ENCODE data around the gene ENPP7. TPM values are rescaled to one million over a fixed set of nuclear protein-coding genes. Genes with fewer than 3 reads are reported as not detected.

The ENPP7 gene
- total RNA-seq, 1 donor from 2014 or later: not detected

- H3K27me3 ChIP-seq (ENCODE audit: control insufficient read depth, insufficient read depth, low read length): peaks cover 13% of the 10 kb centered on the region
- TF ChIP-seq CTCF (IDR thresholded peaks at IDR 0.05; ENCODE audit: insufficient read depth, low read length, poor library complexity, severe bottlenecking): no peak
- no peaks in the 10 kb centered on the region for H3K36me3 ChIP-seq (ENCODE audit: control insufficient read depth, insufficient read depth, low read length)
- no peak for DNase-seq (ENCODE audit: low read depth)
- no peak overlapping the region for H3K4me3 ChIP-seq (ENCODE audit: low read depth, low read length)
These were observed 51.2 kb downstream of the ENPP7 start for GRCh38 chr17:79781736-79782575.

DNA sequence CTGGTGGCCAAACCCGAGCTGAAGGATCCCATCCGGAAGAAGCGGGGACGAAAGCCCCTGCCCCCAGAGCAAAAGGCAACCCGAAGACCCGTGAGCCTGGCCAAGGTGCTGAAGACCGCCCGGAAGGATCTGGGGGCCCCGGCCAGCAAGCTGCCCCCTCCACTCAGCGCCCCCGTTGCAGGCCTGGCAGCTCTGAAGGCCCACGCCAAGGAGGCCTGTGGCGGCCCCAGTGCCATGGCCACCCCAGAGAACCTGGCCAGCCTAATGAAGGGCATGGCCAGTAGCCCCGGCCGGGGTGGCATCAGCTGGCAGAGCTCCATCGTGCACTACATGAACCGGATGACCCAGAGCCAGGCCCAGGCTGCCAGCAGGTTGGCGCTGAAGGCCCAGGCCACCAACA, 53.1 kb downstream of the ENPP7 start:
- DNase-seq (ENCODE audit: low read depth): no peak
- TF ChIP-seq CTCF (IDR thresholded peaks at IDR 0.05; ENCODE audit: insufficient read depth, low read length, poor library complexity, severe bottlenecking): no peak
- Histone ChIP-seq H3K36me3 (ENCODE audit: control insufficient read depth, insufficient read depth, low read length) (no peaks in the 10 kb centered on the region), H3K4me3 (ENCODE audit: low read depth, low read length) (no peak overlapping the region), H3K27me3 (ENCODE audit: control insufficient read depth, insufficient read depth, low read length) (peaks cover 15% of the 10 kb centered on the region)

DNA sequence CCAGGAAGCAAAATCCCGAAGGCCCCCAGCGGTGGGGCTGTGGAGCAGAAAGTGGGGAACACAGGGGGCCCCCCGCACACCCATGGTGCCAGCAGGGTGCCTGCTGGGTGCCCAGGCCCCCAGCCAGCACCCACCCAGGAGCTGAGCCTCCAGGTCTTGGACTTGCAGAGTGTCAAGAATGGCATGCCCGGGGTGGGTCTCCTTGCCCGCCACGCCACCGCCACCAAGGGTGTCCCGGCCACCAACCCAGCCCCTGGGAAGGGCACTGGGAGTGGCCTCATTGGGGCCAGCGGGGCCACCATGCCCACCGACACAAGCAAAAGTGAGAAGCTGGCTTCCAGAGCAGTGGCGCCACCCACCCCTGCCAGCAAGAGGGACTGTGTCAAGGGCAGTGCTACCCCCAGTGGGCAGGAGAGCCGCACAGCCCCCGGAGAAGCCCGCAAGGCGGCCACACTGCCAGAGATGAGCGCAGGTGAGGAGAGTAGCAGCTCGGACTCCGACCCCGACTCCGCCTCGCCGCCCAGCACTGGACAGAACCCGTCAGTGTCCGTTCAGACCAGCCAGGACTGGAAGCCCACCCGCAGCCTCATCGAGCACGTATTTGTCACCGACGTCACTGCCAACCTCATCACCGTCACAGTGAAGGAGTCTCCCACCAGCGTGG, 53.7 kb downstream of the ENPP7 start:
- Histone ChIP-seq H3K36me3 (ENCODE audit: control insufficient read depth, insufficient read depth, low read length) (no peaks in the 10 kb centered on the region), H3K27me3 (ENCODE audit: control insufficient read depth, insufficient read depth, low read length) (peaks cover 18% of the 10 kb centered on the region), H3K4me3 (ENCODE audit: low read depth, low read length) (no peak overlapping the region)
- no peak for TF ChIP-seq CTCF (IDR thresholded peaks at IDR 0.05; ENCODE audit: insufficient read depth, low read length, poor library complexity, severe bottlenecking)
- no peak for DNase-seq (ENCODE audit: low read depth)

- no peak for TF ChIP-seq CTCF (IDR thresholded peaks at IDR 0.05; ENCODE audit: insufficient read depth, low read length, poor library complexity, severe bottlenecking)
- Histone ChIP-seq H3K4me3 (ENCODE audit: low read depth, low read length) (no peak overlapping the region), H3K27me3 (ENCODE audit: control insufficient read depth, insufficient read depth, low read length) (peaks cover 25% of the 10 kb centered on the region), H3K36me3 (ENCODE audit: control insufficient read depth, insufficient read depth, low read length) (no peaks in the 10 kb centered on the region)
- DNase-seq (ENCODE audit: low read depth): no peak
These were observed 54.5 kb downstream of the ENPP7 start for GRCh38 chr17:79785017-79785899.

DNA sequence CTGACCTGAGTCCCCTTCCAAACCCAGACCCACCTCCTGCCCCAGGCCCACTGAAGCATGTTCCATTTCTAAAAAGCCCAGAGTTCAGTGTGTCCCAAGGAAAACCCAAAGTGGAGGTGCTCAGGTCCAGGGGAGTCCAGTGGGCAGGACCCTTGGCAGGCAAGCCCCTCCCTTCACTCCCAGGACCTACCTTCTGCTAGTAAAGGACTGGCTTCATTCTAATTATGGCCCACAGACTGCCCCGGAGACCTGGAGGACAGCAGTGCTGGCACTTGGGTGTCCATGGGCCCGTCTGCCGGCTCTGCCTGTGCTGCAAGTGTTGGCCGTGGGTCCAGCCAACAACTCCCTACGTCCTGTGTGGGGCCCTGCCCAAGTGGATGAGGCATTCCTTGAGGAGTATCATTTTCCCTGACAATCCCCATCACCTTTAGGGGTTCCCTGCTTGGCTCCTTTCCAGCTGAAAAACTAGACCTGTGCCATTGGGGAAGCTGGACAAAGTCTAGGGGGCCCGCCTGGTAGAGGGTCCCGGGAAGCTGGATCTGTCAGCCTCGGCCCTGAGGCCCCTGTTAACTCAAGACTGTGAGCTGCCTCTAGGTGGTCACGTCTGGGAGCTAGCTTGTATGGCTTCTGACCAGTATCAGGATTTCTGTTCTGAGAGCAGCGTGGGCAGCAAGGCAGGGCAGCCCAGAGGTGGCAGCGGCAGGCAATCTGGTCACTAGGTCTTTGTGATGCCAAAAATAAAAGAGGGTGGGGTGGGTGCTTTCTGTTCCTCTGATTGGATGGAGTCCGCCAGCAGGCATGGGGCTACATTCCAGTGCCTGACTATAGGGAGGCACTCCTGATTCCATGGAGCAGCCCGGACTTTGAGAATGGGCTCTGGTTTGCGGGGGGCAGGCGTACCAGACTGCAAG, 55.4 kb downstream of the ENPP7 start:
- peaks cover 34% of the 10 kb centered on the region for H3K27me3 ChIP-seq (ENCODE audit: control insufficient read depth, insufficient read depth, low read length)
- H3K4me3 ChIP-seq (ENCODE audit: low read depth, low read length): no peak overlapping the region
- TF ChIP-seq CTCF (IDR thresholded peaks at IDR 0.05; ENCODE audit: insufficient read depth, low read length, poor library complexity, severe bottlenecking): no peak
- H3K36me3 ChIP-seq (ENCODE audit: control insufficient read depth, insufficient read depth, low read length): no peaks in the 10 kb centered on the region
- no peak for DNase-seq (ENCODE audit: low read depth)
